GM12891 (cell line): ENCODE results near the gene STARD9.

Experiments used
- DNase-seq: peaks from one replicate; pipeline ENCODE4 v3.0.0; 2011; ENCODE audit warnings: low spot score; ENCODE audit not compliant: insufficient read length
- FAIRE-seq: peaks from 2 replicates; lab custom pipeline; 2011; peaks lifted over from hg19 to GRCh38; lab: Jason Lieb, UNC
- PAX5 ChIP-seq: IDR thresholded peaks from 2 replicates; pipeline ENCODE4 v1.6.1; 2011; ENCODE audit warnings: low read length, moderate library complexity, mild to moderate bottlenecking; ENCODE audit not compliant: insufficient read depth, severe bottlenecking
- POLR2A ChIP-seq: IDR thresholded peaks from 2 replicates; pipeline ENCODE4 v1.6.1; 2011; ENCODE audit warnings: low read depth, low read length, control low read depth
- POLR2AphosphoS5 ChIP-seq: IDR thresholded peaks from 2 replicates; pipeline ENCODE4 v1.6.1; 2011; ENCODE audit warnings: low read depth, low read length, control low read depth
- POU2F2 ChIP-seq: IDR thresholded peaks from 2 replicates; pipeline ENCODE4 v1.6.1; 2011; ENCODE audit warnings: low read depth, mild to moderate bottlenecking, control low read depth, low read length, moderate library complexity
- SPI1 ChIP-seq: IDR thresholded peaks from 2 replicates; pipeline ENCODE4 v1.6.1; 2011; ENCODE audit warnings: low read depth, low read length, control low read depth
- TAF1 ChIP-seq: IDR thresholded peaks from 2 replicates; pipeline ENCODE4 v1.6.1; 2011; ENCODE audit warnings: low read depth, low read length, control low read depth

STARD9 gene

DNA sequence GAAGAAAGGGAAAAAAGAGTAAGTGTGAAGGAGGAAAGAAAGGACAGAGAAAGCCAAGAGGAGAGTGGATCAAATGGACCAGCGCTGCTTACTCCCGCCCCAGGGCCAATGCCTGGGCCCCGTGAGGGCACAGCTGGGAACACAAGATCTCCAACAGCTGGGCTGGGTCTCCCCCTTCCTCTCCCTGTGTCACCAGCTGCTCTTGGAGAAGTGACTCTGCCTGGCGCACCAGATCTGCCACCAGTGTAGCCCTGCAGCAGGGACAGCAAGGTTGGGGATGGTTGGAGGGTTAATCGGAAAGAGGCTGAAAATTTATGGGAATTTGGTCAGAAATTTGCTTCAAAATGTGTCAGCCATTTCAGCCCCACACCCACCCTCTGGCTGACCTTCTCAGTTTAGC is 153.2 kb downstream of the STARD9 start:
- no peak for FAIRE-seq
- no peak for DNase-seq

GRCh38 chr15:42728972-42729371 is 153.6 kb downstream of the STARD9 start:
- TF ChIP-seq POLR2AphosphoS5 (no peak), POLR2A (no peak), SPI1 (no peak), POU2F2 (no peak), TAF1 (no peak), PAX5 (no peak)
- FAIRE-seq = no peak

More for the DNA sequence above, 153.2 kb downstream of the STARD9 start:
- TF ChIP-seq SPI1 (no peak), TAF1 (no peak)

GRCh38 chr15:42729409-42729808 is 154.0 kb downstream of the STARD9 start:
- DNase-seq = no peak
- FAIRE-seq = no peak
- TF ChIP-seq POU2F2 = no peak
- no peak for TF ChIP-seq PAX5
- no peak for TF ChIP-seq TAF1
- TF ChIP-seq POLR2A = no peak
- no peak for TF ChIP-seq SPI1
- TF ChIP-seq POLR2AphosphoS5 = no peak

More at GRCh38 chr15:42728972-42729371, 153.6 kb downstream of the STARD9 start:
- DNase-seq = no peak

GRCh38 chr15:42730135-42730534 is 154.7 kb downstream of the STARD9 start:
- FAIRE-seq (no peak), DNase-seq (no peak)
- no peak for TF ChIP-seq TAF1
- no peak for TF ChIP-seq POLR2AphosphoS5
- TF ChIP-seq SPI1 = no peak
- no peak for TF ChIP-seq POLR2A
- TF ChIP-seq PAX5 = no peak
- no peak for TF ChIP-seq POU2F2

- no peak for TF ChIP-seq SPI1
- FAIRE-seq (no peak), DNase-seq (no peak)
These were observed 155.1 kb downstream of the STARD9 start for GRCh38 chr15:42730536-42730935.

GRCh38 chr15:42731461-42731860 is 156.1 kb downstream of the STARD9 start:
- TF ChIP-seq TAF1 (no peak), POLR2A (no peak), POLR2AphosphoS5 (no peak), POU2F2 (no peak), SPI1 (no peak), PAX5 (no peak)
- no peak for DNase-seq
- FAIRE-seq = no peak

DNA sequence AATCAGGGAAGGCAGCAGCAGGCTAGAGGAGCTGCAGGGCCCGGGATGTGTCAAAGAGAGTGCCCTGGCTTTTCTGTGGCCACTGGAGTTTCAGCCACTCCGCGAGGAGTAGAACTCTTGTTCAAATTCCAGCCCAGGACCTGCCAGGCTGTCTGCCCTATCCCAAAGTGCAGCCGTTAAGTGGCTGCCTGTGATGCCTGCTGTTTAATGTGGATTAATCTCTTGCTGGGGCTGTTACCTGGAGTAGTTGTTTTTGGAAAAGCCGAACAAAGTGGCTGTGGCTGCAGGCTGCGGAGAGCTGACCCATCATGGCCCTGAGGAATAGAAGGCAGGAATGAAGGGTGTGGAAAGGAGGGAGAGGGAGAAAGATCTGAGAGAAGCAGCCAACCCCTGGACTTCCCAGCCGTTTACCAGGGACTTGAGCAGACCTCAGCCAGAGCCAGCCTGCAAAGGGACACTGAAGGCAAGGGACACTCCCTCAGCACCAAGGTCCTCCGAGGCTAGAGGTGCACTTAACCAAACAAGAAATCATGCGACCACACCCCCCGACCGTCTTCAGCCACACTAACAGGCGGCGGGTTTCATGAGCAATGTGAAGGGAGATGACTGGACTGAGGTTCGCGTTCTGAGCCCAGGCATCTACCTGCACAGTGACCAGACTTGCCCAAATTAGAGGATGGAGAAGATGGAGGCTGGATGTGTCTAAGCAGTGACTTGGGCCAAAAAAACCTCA is 156.9 kb downstream of the STARD9 start:
- no peak for TF ChIP-seq TAF1
- TF ChIP-seq POLR2A = no peak
- no peak for TF ChIP-seq POU2F2
- TF ChIP-seq SPI1 = no peak
- TF ChIP-seq POLR2AphosphoS5 = no peak
- TF ChIP-seq PAX5 = no peak

GRCh38 chr15:42733027-42733426 is 157.6 kb downstream of the STARD9 start:
- DNase-seq (no peak), FAIRE-seq (no peak)
- TF ChIP-seq POLR2A = no peak
- no peak for TF ChIP-seq PAX5
- TF ChIP-seq TAF1 = no peak
- TF ChIP-seq POLR2AphosphoS5 = no peak
- no peak for TF ChIP-seq SPI1
- TF ChIP-seq POU2F2 = no peak

More for the DNA sequence above, 156.9 kb downstream of the STARD9 start:
- FAIRE-seq = no peak
- DNase-seq = no peak

- no peak for TF ChIP-seq PAX5
- no peak for TF ChIP-seq POU2F2
- peak; percentile 33; the same call in 1 of the 2 replicates for TF ChIP-seq SPI1
- no peak for DNase-seq
- FAIRE-seq = no peak
These were observed 158.8 kb downstream of the STARD9 start for GRCh38 chr15:42734076-42734672.
